Ammon's horn (tissue), 1 donor: ENCODE measurements around the gene BTG1.
"Not testable (repeated sequence)": the region's sequence is repeated elsewhere in the genome, so short reads cannot be mapped to it uniquely, and the experiment has no call there.

Experiments used
- DNase-seq: peaks from one replicate; pipeline ENCODE4 v3.0.0-alpha.2; 2016; ENCODE audit warnings: low spot score

The BTG1 gene

DNA sequence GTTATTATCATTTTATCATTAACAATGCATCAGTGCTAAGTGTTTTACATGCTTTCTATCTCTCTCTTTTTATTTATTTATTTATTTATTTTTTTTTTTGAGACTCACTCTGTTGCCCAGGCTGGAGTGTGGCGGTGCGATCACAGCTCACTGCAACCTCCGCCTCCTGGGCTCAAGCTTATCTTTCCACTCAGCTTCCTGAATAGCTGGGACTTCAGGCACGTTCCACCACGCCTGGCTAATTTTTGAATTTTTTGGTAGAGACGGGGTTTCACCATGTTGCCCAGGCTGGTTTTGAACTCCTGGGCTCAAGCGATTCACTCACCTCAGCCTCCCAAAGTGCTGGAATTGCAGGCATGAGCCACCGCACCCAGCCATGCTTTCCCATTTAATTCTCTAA is 3.9 kb upstream of the BTG1 start:
- DNase-seq = no peak

DNA sequence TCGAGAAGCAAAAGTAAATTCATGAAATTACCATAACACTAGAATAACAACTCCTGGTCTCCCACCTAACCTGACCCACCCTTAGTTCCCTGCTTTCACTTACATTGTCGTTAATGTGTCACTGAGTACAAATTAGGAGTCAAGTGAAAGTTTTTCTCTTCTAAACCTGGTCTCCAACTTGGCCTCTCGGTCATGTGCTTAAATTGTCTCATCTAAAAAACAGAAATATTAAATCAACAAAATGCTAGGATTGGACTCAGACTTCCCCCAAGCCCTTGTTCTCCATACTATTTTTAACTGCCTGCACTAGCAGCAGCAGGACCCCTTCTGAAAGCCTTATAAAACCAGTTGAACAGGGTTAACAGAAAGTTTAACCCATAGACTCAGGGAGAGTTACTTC is 1.8 kb upstream of the BTG1 start:
- no peak for DNase-seq

DNA sequence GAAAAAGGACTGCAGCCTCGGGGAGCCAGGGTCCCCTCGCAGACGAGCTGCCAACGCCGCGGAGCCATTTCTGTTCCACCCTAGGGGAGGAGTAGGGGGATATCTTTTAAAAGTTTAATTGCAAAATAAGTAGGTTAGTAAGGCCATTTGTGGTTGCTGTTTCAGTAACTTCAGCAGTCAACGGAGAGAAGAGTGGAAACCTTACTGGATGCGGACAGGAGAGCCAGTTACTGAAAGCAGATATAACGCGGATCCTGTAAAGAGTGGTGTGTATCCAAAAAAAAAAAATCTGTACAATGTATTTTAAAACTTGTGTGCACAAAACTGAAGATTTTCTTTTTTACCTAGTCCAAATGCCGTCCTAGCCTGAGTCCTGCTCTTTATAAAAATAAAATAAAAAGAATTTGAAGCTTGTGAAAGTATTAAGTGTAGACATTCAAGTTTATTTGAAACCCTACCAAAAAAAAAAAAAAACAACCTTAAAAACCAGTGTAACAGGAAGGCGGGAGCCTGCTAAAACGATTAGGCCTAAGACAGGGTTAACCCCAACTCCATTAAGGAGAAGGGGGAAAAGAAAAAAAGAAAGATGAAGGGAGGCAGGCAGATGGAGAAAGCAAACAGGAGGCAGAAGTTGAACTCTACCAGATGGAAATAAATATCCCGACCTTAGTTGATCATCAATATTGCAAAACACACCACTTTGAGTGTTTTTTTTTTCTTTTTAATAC is 1.0 kb upstream of the BTG1 start:
- no peak for DNase-seq

DNA sequence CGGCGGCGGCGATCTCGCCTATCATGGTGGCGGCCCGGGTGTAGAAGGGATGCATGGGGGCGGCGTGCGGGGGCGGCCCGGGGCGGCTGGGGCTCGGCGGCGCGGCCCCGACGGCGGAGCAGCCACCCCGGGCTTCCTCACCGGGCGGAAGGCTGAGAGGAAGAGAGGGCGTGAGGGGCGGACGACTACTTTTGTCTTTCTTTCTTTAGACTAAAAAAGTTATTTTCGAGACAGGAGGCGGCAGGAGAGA is 240 bp downstream of the BTG1 start:
- no peak for DNase-seq

DNA sequence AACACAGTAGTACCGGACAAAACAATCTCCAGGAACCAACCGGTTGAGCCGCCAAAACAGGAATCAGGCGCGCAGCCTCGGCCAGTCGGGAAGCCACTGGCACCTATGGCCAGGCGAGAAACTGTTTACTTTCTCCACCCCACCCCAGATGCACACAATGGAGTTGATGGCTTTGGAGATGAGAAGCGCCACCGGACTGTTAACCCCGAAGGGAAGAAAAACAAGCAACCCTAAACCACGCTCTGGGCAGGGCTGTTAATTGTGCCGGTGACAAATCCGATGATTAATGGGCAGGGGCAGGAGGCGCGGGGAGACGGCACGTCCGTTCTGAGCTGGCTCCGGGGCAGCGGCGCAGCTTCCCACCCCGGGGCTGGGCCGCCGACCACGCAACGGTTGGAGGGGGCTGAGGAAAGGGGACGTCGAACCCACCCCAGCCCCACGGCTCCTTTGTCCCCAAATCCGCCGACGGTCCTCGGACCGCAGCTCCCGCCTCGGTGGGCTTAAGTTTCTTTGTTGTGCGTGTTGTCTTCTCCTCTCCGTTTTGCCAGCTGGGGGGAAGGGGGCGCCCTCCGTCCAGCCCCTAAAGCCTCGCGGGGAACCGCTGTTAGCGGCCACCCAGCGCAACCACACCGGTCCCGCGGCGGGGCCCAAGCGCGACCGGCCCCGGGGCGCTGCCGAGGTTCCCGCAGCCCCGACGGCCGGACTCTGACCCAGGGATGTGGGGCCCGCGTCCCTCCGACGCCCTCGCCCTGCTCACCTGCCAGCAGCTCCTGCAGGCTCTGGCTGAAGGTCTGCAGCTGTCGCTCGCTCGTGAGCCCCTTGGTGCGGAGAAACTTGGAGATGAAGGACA is 790 bp downstream of the BTG1 start:
- peak; percentile 58 for DNase-seq

DNA sequence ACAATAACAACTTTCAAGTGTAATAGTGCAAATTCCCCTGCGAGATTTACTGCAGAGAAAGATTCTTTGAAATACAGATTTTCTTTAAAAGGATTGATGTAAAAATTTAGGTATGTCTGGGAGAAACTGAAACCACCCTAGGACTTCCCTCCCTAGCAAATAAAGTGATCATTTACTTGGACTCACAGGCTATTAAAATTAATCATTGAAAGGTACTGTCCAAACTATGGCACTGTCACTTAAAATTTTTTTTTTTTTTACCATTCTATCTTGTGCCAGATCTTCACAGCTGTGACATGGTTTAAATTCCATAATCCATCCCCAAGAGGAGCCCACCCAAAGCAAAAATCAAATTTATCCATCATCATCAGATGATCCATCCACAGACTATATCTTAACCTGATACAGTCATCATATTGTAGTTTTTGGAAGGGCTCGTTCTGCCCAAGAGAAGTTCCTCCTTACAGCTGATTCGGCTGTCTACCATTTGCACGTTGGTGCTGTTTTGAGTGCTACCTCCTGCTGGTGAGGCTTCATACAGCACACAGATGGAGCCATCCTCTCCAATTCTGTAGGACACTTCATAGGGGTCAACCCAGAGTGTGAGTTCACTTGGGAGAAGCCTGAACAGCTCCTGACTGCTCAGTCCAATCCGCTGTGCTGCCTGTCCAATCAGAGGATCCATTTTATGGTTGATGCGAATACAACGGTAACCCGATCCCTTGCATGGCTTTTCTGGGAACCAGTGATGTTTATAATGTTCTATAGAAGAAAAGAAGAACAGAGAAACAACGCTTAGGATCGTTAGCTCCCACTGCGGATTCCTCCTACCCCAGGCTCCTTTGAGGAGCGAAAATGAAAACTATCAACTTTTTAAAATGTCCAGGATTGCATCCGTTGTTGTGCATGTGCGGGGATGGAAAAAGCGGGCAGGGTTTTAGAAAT is 1.7 kb downstream of the BTG1 start:
- peak; percentile 86 for DNase-seq

DNA sequence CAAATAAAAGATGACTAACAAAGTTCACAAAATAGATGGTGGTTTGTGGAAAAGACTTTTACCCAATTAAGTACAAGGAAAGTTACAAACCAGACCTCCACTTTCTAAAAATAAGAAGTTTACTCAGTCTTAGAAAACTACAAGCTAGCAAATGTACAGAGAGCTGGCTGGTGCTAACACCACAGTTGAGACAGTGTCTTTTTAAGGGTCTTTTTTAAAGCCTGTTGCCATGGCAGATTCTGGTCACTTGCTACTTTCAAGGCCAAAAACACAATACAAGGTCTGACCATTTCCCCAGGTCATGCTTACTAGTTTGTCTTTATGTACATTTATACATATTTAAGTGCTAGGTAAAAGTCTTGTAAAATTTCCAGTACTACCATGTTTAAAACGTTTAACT is 2.4 kb downstream of the BTG1 start:
- DNase-seq = no peak

DNA sequence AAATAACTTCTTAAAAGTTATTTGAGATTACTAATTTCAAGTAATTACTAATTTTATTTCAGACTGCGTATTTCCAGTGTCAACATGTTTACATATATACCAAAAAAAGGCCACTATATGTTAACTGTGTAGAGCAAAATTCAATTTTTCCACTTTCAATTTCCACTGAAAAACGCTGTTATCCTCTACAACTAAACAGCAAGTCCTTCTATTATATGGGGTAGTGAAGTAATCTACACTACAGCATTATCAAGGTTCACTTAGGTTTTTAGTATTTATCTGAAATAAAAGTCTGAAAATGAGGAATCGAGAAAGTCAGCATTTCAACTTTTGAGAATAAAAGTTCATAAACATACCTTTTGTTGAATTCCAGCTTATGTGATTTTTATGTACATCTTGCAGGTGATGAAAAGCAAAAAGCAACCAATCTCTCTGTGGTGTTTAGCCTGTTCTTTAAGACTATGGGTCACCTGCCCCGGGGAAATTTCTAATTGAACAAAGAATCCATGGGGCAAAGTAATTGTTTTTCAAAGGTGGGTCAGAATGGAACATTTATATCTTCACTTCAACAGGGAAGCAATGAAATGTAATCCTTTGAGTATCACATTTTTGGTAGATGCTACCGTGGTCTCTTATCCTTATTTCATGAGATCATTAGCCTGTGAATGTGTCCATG is 3.3 kb downstream of the BTG1 start:
- no peak for DNase-seq

DNA sequence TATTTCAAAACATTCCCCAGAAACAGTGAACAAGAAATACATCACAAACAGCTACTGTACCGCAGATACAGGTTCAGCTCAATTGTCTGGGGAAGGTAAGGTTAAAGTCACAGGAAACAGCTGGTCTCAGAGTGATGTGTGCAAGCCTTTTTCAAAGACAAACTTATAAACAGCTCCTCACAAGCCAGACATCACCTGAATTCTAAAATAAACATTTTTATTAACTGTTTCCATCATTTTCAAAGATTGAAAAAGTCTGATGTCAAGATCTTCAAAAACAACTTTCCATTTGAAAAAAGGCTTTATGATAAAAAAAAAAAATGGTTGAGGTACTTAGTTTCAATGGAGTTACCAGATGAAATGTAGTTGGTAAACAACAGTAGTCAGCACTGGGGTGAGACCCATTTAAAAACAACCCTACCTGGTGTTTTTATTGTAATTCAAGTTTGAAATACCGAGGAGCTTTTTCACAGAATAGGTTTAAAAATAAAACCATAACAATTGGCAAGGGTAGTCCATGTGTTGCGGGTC is 4.0 kb downstream of the BTG1 start:
- DNase-seq = no peak

DNA sequence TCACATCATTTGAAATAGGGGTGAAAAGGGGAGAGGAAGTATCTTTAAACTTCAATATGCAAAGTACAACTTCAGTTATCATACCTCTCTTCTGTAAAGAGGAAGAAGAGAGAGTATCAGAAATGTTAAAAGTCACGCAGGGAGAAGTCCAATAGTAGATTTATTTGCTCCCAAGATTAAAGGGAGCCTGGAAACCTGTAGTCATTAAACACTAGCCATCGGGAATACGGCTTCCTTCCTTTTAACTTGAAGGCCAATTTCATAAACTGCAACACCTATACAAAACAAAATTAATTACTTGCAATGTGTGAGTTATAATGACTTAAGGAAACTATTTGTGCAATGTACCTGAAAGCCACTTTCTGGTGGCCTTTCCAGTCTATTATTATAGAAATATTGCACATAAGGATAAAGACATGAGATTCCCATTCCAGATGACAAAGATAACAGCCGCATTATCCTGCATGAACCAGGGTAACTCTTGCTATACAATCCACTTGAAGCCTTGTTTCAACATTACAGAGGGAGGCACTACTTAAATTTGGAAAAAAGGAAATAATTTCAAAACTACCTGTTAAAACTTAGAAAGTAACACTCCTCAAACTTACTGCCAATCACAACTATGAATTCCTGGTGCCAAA is 4.6 kb downstream of the BTG1 start:
- DNase-seq = no peak

DNA sequence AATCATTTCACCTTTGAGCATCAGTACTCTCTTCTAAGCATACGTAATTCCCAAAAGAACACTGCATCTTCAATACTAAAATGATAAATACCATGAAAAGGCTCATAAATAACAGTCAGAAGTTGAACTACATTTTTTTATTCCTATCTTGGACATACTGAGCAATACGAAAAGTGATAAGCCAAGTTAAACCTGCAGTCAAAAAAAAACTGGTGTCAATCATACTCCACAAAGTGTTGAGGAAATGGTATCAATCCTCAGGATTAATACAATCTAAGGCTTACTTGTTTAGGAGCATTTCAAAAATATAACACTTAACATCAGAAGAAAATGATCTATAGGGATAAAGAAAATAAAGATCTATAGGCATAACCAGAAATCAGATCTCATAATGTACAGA is 5.5 kb downstream of the BTG1 start:
- no peak for DNase-seq

DNA sequence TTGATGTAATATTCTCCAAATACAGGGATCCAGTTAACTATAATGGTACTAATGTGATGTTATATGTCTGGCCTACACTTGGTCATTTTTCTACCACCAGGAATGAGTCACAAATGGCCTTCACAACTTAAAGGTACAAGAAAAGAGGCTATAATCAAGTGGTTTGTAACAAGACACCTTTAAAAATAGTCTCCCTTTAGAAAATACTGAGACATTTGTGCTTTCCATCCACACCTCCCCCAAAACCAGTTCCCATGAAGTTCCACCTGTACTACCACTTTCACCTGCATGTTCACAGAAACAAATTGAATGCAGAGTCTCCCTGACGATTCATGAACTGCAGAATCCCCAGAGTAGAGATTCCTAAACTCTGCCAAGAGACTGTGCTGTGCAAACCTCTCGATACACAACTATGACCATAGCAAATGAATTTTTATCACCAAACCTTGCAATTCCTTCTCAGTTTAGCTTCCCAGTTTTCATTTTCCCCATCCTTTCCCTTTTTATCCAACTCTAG is 6.0 kb downstream of the BTG1 start:
- no peak for DNase-seq

DNA sequence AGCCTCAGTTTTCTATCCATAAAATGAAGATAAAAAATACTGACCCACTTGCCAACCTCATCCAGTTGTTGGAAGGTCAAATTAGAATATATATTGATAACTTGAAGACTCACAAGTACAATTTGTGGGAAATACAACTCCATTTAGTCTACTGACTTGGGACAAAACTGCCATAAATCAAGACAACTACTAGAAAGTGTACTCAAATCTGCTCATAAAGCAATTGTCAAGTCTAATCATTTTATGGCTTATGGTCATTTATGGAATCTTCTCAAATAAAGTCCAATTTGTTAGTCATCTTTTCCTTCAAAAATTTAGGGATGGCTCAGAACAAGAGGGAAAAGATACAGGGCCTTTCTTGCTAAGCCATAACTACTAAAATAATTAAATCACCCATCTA is 7.0 kb downstream of the BTG1 start:
- no peak for DNase-seq

DNA sequence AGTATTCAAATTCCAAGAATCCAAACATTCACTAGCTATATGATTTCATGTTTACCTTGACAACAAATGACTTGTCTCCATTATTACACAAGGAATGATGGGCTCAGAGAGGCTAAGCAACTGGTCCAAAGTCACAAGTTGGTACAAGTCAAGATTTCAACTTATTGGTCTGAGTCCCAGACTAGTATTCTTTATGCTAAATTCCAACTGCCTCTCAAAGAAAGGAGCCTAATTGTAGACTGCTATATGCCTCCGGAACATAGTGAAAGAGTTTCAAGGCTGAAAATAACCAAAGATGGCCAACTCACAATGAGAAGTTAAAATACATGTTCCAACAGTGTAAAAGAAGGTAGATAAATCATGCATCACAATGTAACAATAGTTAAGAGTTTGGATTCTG is 7.5 kb downstream of the BTG1 start:
- no peak for DNase-seq

DNA sequence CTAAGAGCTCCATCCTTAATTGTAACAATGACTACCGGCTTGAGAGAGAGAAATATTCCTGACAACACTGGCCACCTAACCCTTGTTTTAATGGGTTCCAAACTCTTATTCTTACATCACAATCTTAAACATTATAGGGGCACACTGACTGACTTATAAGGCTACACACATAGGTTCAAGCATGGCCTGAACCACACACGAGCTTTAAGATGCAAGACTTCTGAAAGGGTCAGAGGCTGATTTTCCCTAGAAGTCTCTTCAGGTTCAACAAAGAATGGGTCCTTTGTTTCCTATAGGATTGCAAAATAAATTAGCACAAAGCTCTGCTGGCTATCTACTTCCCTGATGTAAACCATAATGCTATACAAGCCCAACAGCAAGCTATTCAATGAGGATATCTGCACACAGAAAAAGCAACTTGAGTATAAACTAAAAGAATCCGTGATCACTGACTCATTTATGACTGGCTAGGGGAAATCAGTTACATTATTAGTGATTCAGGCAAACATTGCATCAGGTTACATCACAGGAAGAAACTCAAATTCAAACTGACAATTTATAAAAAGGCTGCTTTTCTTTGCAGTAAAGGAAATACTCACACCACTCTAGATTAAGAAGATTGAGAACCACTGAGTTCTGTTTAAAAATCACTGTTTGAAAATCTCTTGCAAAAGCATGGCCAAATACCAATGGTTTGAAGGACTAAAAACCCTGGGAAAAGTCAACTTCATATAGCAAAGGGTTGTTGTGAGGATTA is 8.5 kb downstream of the BTG1 start:
- no peak for DNase-seq

DNA sequence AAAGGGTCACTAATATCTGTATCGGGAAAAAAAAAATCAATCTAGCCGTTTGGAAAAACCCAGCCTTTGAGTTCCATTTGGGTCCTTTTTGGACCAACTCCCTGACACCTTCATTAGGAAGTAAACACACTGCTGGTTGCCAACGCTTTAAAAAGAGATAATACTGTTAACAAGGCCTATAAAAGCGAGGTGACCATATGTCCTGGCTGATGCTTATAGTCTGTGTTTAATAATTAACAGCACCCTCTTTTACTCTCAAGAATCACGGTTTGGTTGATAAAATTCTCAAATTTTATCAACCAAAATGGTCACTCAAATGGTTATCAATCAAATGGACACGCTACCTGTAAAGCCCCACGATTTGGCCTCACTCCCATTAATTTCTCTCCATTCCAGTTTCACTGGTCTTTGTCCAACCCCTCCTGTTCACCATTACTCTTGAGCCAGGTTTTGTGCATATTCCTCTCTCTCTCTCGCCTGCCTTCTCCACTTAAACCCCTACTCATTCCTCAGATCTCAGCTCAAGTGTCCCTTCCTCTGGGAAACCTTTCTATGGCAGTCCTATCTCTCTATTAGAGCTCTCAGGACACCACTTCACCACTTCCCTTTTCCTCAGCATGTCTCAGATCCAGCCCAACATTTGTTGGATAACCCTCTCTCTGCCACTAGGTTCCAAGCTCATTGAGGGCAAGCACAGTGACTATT is 9.5 kb downstream of the BTG1 start:
- DNase-seq = no peak

DNA sequence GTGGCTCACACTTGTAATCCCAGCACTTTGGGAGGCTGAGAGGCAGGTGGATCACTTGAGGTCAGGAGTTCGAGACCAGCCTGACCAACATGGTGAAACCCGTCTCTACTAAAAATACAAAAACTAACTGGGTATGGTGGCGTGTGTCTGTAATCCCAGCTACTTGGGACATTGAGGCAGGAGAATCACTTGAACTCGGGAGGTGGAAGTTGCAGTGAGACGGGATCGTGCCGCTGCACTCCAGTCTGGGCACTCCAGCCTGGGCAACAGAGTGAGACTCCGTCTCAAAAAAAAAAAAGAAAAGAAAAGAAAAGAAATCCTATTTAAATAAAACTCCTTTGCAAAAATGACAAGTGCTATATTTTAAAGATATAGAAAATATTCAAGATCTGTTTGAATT is 10.1 kb downstream of the BTG1 start:
- DNase-seq = not testable (repeated sequence)

DNA sequence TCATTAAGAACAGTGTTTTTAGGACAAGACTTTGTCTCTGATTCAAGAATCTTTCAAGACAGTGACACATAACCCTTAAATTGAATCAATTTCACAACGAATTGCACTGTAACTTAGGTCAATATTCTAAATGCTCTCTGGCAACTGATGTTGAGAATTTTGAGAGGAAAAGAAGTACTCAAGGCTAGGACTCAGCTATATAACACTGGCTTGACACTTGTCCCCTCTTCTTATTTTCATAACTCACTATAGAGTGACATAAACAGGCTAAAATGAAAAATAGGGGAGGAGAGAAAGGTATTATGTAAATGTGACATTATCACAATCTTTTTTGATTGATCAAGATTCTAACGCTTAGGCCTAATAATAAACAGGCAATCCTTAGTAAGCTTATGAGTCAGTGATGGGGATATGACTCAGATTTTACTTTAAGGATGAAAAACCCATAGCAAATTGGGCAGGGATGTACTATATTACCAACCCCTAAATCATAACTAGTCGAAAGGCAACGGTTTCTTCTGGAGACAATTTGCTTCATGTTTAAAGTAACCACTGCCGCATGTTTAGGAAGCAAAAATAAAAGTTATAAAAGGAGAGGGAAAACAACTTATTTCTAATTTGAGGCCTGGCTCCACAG is 10.9 kb downstream of the BTG1 start:
- DNase-seq = no peak
